H1 (cell line): ENCODE data around the gene BCAS1.

Source experiments
- BRCA1 ChIP-seq: IDR thresholded peaks from 2 replicates; pipeline ENCODE4 v1.6.1; 2012; ENCODE audit warnings: low read depth, low read length, improper control_type of control experiment
- CEBPB ChIP-seq: IDR thresholded peaks from 2 replicates; pipeline ENCODE4 v1.6.1; 2012; ENCODE audit warnings: low read depth, low read length
- EGR1 ChIP-seq: IDR thresholded peaks from 2 replicates; pipeline ENCODE4 v1.6.1; 2011; ENCODE audit warnings: low read depth, low read length, borderline replicate concordance
- EZH2 ChIP-seq: fragments of 200-600 bp; sonication (generic); IDR thresholded peaks from 2 replicates; pipeline ENCODE4 v1.7.1; 2012; ENCODE audit warnings: low read depth, mild to moderate bottlenecking, moderate library complexity, low read length, inconsistent platforms; ENCODE audit not compliant: severe bottlenecking
- FOSL1 ChIP-seq: IDR thresholded peaks from 2 replicates; pipeline ENCODE4 v1.6.1; 2011; ENCODE audit warnings: mild to moderate bottlenecking, low read depth, low read length, moderate library complexity; ENCODE audit not compliant: insufficient read depth
- HDAC6 ChIP-seq: IDR thresholded peaks from one replicate; pipeline ENCODE4 v1.7.1; 2012; ENCODE audit warnings: low read depth, mild to moderate bottlenecking, inconsistent platforms, low read length, moderate library complexity
- POLR2A ChIP-seq, 2 experiments: IDR thresholded peaks; 1 replicate in 1 of 2; 2 replicates in 1 of 2; pipeline ENCODE4 v1.6.1; 2011; ENCODE audit warnings: low read depth in 2 of 2, low read length in 2 of 2, mild to moderate bottlenecking in 2 of 2; ENCODE audit errors: control extremely low read depth in 1 of 2
- POU5F1 ChIP-seq: IDR thresholded peaks from 2 replicates; pipeline ENCODE4 v1.6.1; 2011; ENCODE audit warnings: low read depth, mild to moderate bottlenecking, low read length, moderate library complexity
- RAD21 ChIP-seq, 2 experiments: IDR thresholded peaks in 1 of 2; conservative IDR thresholded peaks in 1 of 2; 2 replicates each; pipeline ENCODE4 v1.6.1; 2011; ENCODE audit warnings: low read depth in 2 of 2, low read length in 2 of 2, improper control_type of control experiment in 1 of 2, inconsistent platforms in 1 of 2, mild to moderate bottlenecking in 1 of 2, moderate library complexity in 1 of 2
- RFX5 ChIP-seq: IDR thresholded peaks from 2 replicates; pipeline ENCODE4 v1.6.1; 2011; ENCODE audit warnings: low read depth, low read length, improper control_type of control experiment, borderline replicate concordance
- SP1 ChIP-seq: IDR thresholded peaks from 2 replicates; pipeline ENCODE4 v1.6.1; 2011; ENCODE audit warnings: low read depth, low read length
- TAF1 ChIP-seq: IDR thresholded peaks from 2 replicates; pipeline ENCODE4 v1.6.1; 2011; ENCODE audit warnings: mild to moderate bottlenecking, low read depth, low read length
- TF ChIP-seq, protein P1 (sequence below), 3 experiments: IDR thresholded peaks; 1 replicate in 2 of 3; 2 replicates in 1 of 3; pipeline versions ENCODE4 v1.5.1 to v1.6.1; 2011; ENCODE audit warnings: low read length in 3 of 3, mild to moderate bottlenecking in 3 of 3, inconsistent platforms in 2 of 3, low read depth in 1 of 3, moderate library complexity in 1 of 3; ENCODE audit not compliant: insufficient read depth in 1 of 3; ENCODE audit errors: control extremely low read depth in 1 of 3

DNA sequence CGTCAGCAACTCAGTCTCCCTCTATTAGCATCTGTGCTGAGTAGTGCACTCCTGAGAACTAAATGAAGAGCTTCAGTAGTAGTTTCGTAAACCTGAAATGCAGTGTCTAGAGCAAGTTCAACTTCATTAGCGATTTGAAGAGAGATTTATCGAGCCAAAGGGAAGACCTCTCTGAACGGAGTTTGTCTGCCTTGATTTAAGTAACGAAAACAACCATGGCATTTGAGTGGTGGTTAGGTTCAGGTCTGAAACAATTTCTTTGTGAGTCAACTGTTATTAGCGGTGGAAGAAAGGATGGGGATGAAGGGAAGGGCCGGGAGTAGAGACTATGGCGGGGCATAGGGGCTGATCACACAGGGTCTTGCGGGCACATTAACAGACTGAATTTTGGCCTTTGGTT is 150.5 kb downstream of the BCAS1 start:
- TF ChIP-seq RAD21 (IDR thresholded peaks at IDR 0.05 in 1 of 2, conservative IDR thresholded peaks at IDR 0.05 in 1 of 2; ENCODE audit: low read depth in 2 of 2, low read length in 2 of 2) (no peak), SP1 (no peak), POU5F1 (no peak), POLR2A (IDR thresholded peaks at IDR 0.05; ENCODE audit: control extremely low read depth in 1 of 2, low read depth in 2 of 2, low read length in 2 of 2) (no peak), BRCA1 (no peak), EZH2 (no peak), HDAC6 (no peak), RFX5 (no peak), EGR1 (no peak), CEBPB (no peak), FOSL1 (no peak), TAF1 (no peak)
- TF ChIP-seq, protein P1, sequence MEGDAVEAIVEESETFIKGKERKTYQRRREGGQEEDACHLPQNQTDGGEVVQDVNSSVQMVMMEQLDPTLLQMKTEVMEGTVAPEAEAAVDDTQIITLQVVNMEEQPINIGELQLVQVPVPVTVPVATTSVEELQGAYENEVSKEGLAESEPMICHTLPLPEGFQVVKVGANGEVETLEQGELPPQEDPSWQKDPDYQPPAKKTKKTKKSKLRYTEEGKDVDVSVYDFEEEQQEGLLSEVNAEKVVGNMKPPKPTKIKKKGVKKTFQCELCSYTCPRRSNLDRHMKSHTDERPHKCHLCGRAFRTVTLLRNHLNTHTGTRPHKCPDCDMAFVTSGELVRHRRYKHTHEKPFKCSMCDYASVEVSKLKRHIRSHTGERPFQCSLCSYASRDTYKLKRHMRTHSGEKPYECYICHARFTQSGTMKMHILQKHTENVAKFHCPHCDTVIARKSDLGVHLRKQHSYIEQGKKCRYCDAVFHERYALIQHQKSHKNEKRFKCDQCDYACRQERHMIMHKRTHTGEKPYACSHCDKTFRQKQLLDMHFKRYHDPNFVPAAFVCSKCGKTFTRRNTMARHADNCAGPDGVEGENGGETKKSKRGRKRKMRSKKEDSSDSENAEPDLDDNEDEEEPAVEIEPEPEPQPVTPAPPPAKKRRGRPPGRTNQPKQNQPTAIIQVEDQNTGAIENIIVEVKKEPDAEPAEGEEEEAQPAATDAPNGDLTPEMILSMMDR (IDR thresholded peaks at IDR 0.05; ENCODE audit: control extremely low read depth in 1 of 3, insufficient read depth in 1 of 3, low read depth in 1 of 3, low read length in 3 of 3), result no peak
